CD14-positive monocyte (primary cell): ENCODE measurements around the gene RPL12. TPM values are rescaled to one million over a fixed set of nuclear protein-coding genes. Genes with fewer than 3 reads are reported as not detected.

Experiments
- DNase-seq, 3 donors: peaks; one replicate each; pipeline ENCODE4 v3.0.0-alpha.2; 2011 to 2022
- H2AFZ ChIP-seq: 2 replicates; pipeline ENCODE4 v1.6.0; 2012; ENCODE audit warnings: mild to moderate bottlenecking, low read depth, low read length, inconsistent platforms; ENCODE audit not compliant: insufficient read depth, poor library complexity, severe bottlenecking
- H3K27ac ChIP-seq, 2 donors: 1 replicate in 1 of 2; 2 replicates in 1 of 2; pipeline ENCODE4 v1.5.1; 2012 to 2013; ENCODE audit warnings: low read length in 2 of 2, control low read depth in 1 of 2, inconsistent platforms in 1 of 2, low read depth in 1 of 2, mild to moderate bottlenecking in 1 of 2
- H3K27me3 ChIP-seq, 2 donors: one replicate each; pipeline versions ENCODE4 v1.6.0 to v1.6.1; 2011 to 2013; ENCODE audit warnings: low read length in 2 of 2; ENCODE audit not compliant: control insufficient read depth in 2 of 2, insufficient read depth in 2 of 2
- H3K36me3 ChIP-seq, 2 donors: replicated peaks in 1 of 2; 1 replicate in 1 of 2; 2 replicates in 1 of 2; pipeline versions ENCODE4 v1.5.1 to v1.6.1; 2012 to 2013; ENCODE audit warnings: low read length in 2 of 2, control low read depth in 1 of 2, inconsistent platforms in 1 of 2, mild to moderate bottlenecking in 1 of 2; ENCODE audit not compliant: insufficient read depth in 2 of 2, control insufficient read depth in 1 of 2
- H3K4me1 ChIP-seq, 2 donors: 1 replicate in 1 of 2; 2 replicates in 1 of 2; pipeline versions ENCODE4 v1.5.1 to v1.6.1; 2012 to 2013; ENCODE audit warnings: low read length in 2 of 2, control low read depth in 1 of 2, inconsistent platforms in 1 of 2, mild to moderate bottlenecking in 1 of 2, moderate library complexity in 1 of 2; ENCODE audit not compliant: insufficient read depth in 2 of 2, control insufficient read depth in 1 of 2
- H3K4me2 ChIP-seq: replicated peaks from 2 replicates; pipeline ENCODE3; 2012; ENCODE audit warnings: low read length, moderate library complexity, mild to moderate bottlenecking; ENCODE audit not compliant: poor library complexity, severe bottlenecking; ENCODE audit errors: extremely low read depth
- H3K4me3 ChIP-seq, 3 experiments: fragments of 200-600 bp in 1 of 3; sonication (generic) in 1 of 3; replicated peaks in 1 of 3; 1 replicate in 2 of 3; 2 replicates in 1 of 3; pipeline ENCODE4 v1.5.1; 2011 to 2013; ENCODE audit warnings: low read length in 3 of 3, mild to moderate bottlenecking in 3 of 3, control low read depth in 2 of 3, low read depth in 2 of 3, inconsistent platforms in 1 of 3, moderate library complexity in 1 of 3
- H3K79me2 ChIP-seq: 2 replicates; pipeline ENCODE4 v1.6.0; 2012; ENCODE audit warnings: mild to moderate bottlenecking, control low read depth, inconsistent platforms, low read length, moderate library complexity; ENCODE audit not compliant: insufficient read depth
- H3K9ac ChIP-seq: 2 replicates; pipeline ENCODE4 v1.6.0; 2017; ENCODE audit warnings: low read length, mild to moderate bottlenecking; ENCODE audit not compliant: insufficient read depth, poor library complexity, severe bottlenecking
- H3K9me3 ChIP-seq, 2 donors: replicated peaks in 1 of 2; 1 replicate in 1 of 2; 2 replicates in 1 of 2; pipeline versions ENCODE4 v1.5.1 to v1.6.1; 2012 to 2013; ENCODE audit warnings: low read length in 2 of 2, control low read depth in 1 of 2; ENCODE audit not compliant: control insufficient read depth in 1 of 2, insufficient read depth in 1 of 2
- H4K20me1 ChIP-seq: 2 replicates; pipeline ENCODE4 v1.6.0; 2012; ENCODE audit warnings: mild to moderate bottlenecking, low read length, control low read depth, moderate library complexity; ENCODE audit not compliant: insufficient read depth
- H3K27ac Mint-ChIP-seq, 7 donors: one replicate each; pipeline ENCODE4 v1.8.0; 2020; ENCODE audit warnings: mild to moderate bottlenecking in 7 of 7, mixed read lengths in 7 of 7, moderate library complexity in 6 of 7, inconsistent platforms in 2 of 7
- H3K27me3 Mint-ChIP-seq, 3 donors: one replicate each; pipeline ENCODE4 v1.8.0; 2021 to 2022; ENCODE audit warnings: low read depth in 3 of 3, mild to moderate bottlenecking in 3 of 3, mixed read lengths in 3 of 3, moderate library complexity in 3 of 3, inconsistent platforms in 1 of 3
- H3K36me3 Mint-ChIP-seq, 2 donors: one replicate each; pipeline ENCODE4 v1.8.0; 2020; ENCODE audit warnings: mixed read lengths in 2 of 2, inconsistent platforms in 1 of 2, mild to moderate bottlenecking in 1 of 2
- H3K4me1 Mint-ChIP-seq: one replicate; pipeline ENCODE4 v1.8.0; 2020; ENCODE audit warnings: mild to moderate bottlenecking, mixed read lengths
- H3K4me3 Mint-ChIP-seq, 2 donors: one replicate each; pipeline ENCODE4 v1.8.0; 2020; ENCODE audit warnings: mild to moderate bottlenecking in 2 of 2, mixed read lengths in 2 of 2, moderate library complexity in 1 of 2
- H3K9me3 Mint-ChIP-seq, 7 donors: one replicate each; pipeline ENCODE4 v1.8.0; 2020 to 2022; ENCODE audit warnings: mixed read lengths in 7 of 7, mild to moderate bottlenecking in 6 of 7, moderate library complexity in 6 of 7, inconsistent platforms in 2 of 7
- CTCF ChIP-seq: fragments of 200-600 bp; IDR thresholded peaks from one replicate; pipeline ENCODE4 v1.8.0; 2022; ENCODE audit warnings: antibody characterized with exemption, mild to moderate bottlenecking
- WGBS: methylation state at CpG from one replicate; pipeline ENCODE4 v1.1.5; 2013; ENCODE audit warnings: missing lambda C conversion rate; ENCODE audit not compliant: insufficient coverage; 5-methylcytosine and 5-hydroxymethylcytosine counted together
- intact Hi-C, 2 donors: fragments of 100-400 bp; cut with micrococcal nuclease; formaldehyde crosslinking; loops; one replicate each; pipeline versions ENCODE4 v1.15.0 to v1.15.1; 2023
- polyA plus RNA-seq, 3 donors: library from polyadenylated mRNA; depleted of rRNA in 1 of 3; unstranded in 2 of 3; stranded (reverse) in 1 of 3; fragments of 300-500 nt in 2 of 3; fragments of >200 nt in 1 of 3; fragmentation: Illumina TruSeq in 2 of 3; gene quantifications; 1 replicate in 2 of 3; 2 replicates in 1 of 3; pipeline ENCODE4 v1.2.3, GENCODE V29; 2012 to 2021

The RPL12 gene
- polyA plus RNA-seq, 3 donors, result 417 to 1,509 (median 490) TPM

GRCh38 chr9:127495884-127496555 is 44.8 kb upstream of the RPL12 start:
- Histone ChIP-seq H3K4me3 (no peak overlapping the region), H3K4me2 (no peak overlapping the region), H4K20me1 (no peaks in the 10 kb centered on the region), H3K27ac (no peak overlapping the region), H3K27me3 (no peaks in the 10 kb centered on the region), H3K79me2 (no peaks in the 10 kb centered on the region), H3K36me3 (peaks cover 64 to 82% of the 10 kb centered on the region in 2 donors), H3K9me3 (no peaks in the 10 kb centered on the region), H3K9ac (no peak overlapping the region), H2AFZ (no peak overlapping the region), H3K4me1 (no peaks in the 10 kb centered on the region)
- no peak for TF ChIP-seq CTCF
- H3K27me3 Mint-ChIP-seq, result no peaks in the 10 kb centered on the region
- intact Hi-C loops, result no loop called here
- H3K9me3 Mint-ChIP-seq, result no peaks in the 10 kb centered on the region
- peaks cover 44 to 74% of the 10 kb centered on the region in 2 donors for H3K36me3 Mint-ChIP-seq
- H3K27ac Mint-ChIP-seq, result no peak overlapping the region
- DNase-seq, result no peak
- no peak overlapping the region for H3K4me3 Mint-ChIP-seq
- WGBS, result 98% methylated on average over 13 of the region's 14 CpGs
- H3K4me1 Mint-ChIP-seq, result no peaks in the 10 kb centered on the region

- H3K27ac Mint-ChIP-seq, result no peak overlapping the region
- no peak overlapping the region for H3K4me3 ChIP-seq
- no peaks in the 10 kb centered on the region for H3K4me1 Mint-ChIP-seq
- peaks cover 77 to 92% of the 10 kb centered on the region in 2 donors for H3K36me3 ChIP-seq
- no peaks in the 10 kb centered on the region for H3K79me2 ChIP-seq
- no peak overlapping the region for H3K9ac ChIP-seq
- H2AFZ ChIP-seq, result no peak overlapping the region
- intact Hi-C loops, result no loop called here
- peaks cover 54 to 82% of the 10 kb centered on the region in 2 donors for H3K36me3 Mint-ChIP-seq
- H3K27ac ChIP-seq, result no peak overlapping the region
- H3K27me3 Mint-ChIP-seq, result no peaks in the 10 kb centered on the region
- no peak for DNase-seq
- no peak overlapping the region for H3K4me3 Mint-ChIP-seq
- 99% methylated on average over 8 of the region's 9 CpGs for WGBS
- H4K20me1 ChIP-seq, result no peaks in the 10 kb centered on the region
- no peaks in the 10 kb centered on the region for H3K9me3 ChIP-seq
- H3K27me3 ChIP-seq, result no peaks in the 10 kb centered on the region
- TF ChIP-seq CTCF, result no peak
- no peaks in the 10 kb centered on the region for H3K9me3 Mint-ChIP-seq
- no peaks in the 10 kb centered on the region for H3K4me1 ChIP-seq
- no peak overlapping the region for H3K4me2 ChIP-seq
Measured at GRCh38 chr9:127494304-127494702, 43.1 kb upstream of the RPL12 start.
